Stimulated activated memory B cell treated with anti-CD40 and anti-IgM and Interleukin-4, amounts not matched to agents 10 μg/mL and 1 μg/mL and 100 μg/mL, for 72 hours (primary cell): Measurements from ENCODE around the gene CNTNAP2.

Experiments used
- ATAC-seq: fragments of 150-1000 bp; cut with Tn5 transposase; 2 replicates; pipeline ENCODE4 v1.10.0; 2021
- H3K27ac Mint-ChIP-seq: one replicate; pipeline ENCODE4 v1.8.0; 2022; ENCODE audit warnings: mild to moderate bottlenecking, mixed read lengths
- H3K27me3 Mint-ChIP-seq: one replicate; pipeline ENCODE4 v1.8.0; 2022; ENCODE audit warnings: mixed read lengths
- H3K36me3 Mint-ChIP-seq: one replicate; pipeline ENCODE4 v1.8.0; 2022; ENCODE audit warnings: mixed read lengths
- H3K4me1 Mint-ChIP-seq: one replicate; pipeline ENCODE4 v1.8.0; 2022; ENCODE audit warnings: mixed read lengths
- H3K4me3 Mint-ChIP-seq: one replicate; pipeline ENCODE4 v1.8.0; 2022; ENCODE audit warnings: mild to moderate bottlenecking, moderate library complexity, mixed read lengths
- H3K9me3 Mint-ChIP-seq: one replicate; pipeline ENCODE4 v1.8.0; 2022; ENCODE audit warnings: mixed read lengths

The CNTNAP2 gene

DNA sequence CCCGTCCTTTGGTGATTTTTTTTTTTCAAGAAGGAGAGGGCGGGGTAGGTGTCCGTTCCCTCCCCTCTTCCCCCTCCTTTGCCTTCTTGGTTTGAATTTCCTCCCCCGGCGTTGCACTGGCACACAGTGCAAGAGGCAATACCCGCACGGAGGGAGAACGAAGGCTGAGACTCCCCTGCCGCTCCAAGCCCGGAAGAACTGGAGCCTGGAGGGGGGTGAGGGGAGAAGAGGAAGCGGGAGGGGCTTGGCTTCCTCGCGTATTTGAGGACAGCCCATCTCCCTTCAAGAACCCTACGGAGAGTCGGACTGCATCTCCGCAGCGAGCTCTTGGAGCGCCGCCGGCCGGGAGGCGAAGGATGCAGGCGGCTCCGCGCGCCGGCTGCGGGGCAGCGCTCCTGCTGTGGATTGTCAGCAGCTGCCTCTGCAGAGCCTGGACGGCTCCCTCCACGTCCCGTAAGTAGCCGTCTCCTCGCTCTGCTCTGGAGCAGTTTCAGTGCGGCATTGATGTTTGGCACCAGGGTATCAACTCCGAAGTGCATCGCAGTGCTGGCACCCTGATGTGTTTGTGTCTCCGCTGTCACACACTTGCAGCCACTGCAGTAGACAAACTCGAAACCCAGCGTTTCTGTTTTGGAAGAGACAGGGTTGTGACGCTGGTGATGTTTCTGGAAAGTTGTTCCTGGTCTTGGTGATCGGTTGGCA lies at the start of gene CNTNAP2:
TSS of gene CNTNAP2 (plus strand) at position 281 of the 702 bp plus-strand sequence. CDS start at position 357, 76 bp downstream.
- peaks cover 36% of the 10 kb centered on the region for H3K27me3 Mint-ChIP-seq
- H3K9me3 Mint-ChIP-seq = peaks cover 3% of the 10 kb centered on the region
- H3K27ac Mint-ChIP-seq = no peak within 1 kb of the TSS
- no peaks in the 10 kb centered on the region for H3K36me3 Mint-ChIP-seq
- ATAC-seq = peak; percentile 12
- H3K4me1 Mint-ChIP-seq = peaks cover 21% of the 10 kb centered on the region
- peak within 1 kb of the TSS; percentile 71 for H3K4me3 Mint-ChIP-seq

DNA sequence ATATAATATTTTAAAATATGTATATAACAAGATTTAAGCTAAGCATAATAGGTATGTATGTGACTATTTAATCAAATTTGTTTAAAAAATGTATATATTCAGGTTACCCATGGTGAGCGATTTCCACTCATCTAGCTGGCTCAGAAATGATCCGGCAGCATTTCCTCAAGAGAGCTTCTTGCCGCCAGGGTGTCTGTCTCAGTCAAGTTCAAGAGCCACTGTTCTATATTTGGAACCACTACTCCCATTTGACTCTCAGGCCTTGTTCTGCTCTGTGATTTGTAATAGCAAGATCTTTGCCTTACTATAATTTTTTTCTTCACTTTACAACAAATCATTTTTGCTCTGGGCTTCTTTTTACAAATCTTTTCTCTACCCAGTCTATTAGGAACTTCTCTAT lies 48.7 kb upstream of the CNTNAP2 start:
- ATAC-seq = no peak
- Mint-ChIP-seq H3K4me3 (no peak overlapping the region), H3K36me3 (no peaks in the 10 kb centered on the region), H3K4me1 (no peaks in the 10 kb centered on the region), H3K9me3 (no peaks in the 10 kb centered on the region), H3K27ac (no peak overlapping the region), H3K27me3 (peaks cover 4% of the 10 kb centered on the region)

DNA sequence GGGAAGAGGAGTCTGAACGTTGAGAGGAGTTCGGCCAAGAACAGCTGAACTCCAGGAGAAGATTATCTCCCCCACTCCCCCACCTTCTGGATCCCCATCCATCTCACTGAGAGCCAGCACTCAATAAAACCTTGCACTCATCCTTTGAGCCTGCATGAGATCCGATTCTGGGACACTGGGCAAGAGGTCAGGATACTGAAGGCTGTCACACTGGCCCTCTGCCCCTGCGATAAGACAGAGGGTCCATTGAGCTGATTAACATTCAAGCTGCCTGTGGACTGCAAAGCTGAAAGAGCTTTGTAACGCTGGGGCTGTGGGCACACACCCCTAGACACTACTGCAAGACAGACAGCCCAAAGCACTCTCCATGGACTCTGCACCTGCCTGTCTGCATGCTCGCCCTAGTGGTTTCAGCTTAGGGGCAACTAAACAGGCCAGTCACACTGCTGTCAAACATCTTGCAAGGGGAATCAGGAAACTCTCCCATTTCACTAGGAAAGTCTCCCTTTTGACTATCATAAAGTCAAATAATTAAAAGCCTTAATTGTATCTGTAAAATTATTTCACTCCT lies 42.3 kb upstream of the CNTNAP2 start:
- no peaks in the 10 kb centered on the region for H3K36me3 Mint-ChIP-seq
- no peaks in the 10 kb centered on the region for H3K4me1 Mint-ChIP-seq
- peak; percentile 8 for ATAC-seq
- H3K9me3 Mint-ChIP-seq = no peaks in the 10 kb centered on the region
- H3K27me3 Mint-ChIP-seq = peaks cover 13% of the 10 kb centered on the region
- H3K4me3 Mint-ChIP-seq = no peak overlapping the region
- no peak overlapping the region for H3K27ac Mint-ChIP-seq

GRCh38 chr7:146076344-146076743 lies 40.3 kb upstream of the CNTNAP2 start:
- Mint-ChIP-seq H3K4me1 (no peaks in the 10 kb centered on the region), H3K27ac (no peak overlapping the region), H3K36me3 (no peaks in the 10 kb centered on the region), H3K9me3 (no peaks in the 10 kb centered on the region), H3K27me3 (peaks cover 13% of the 10 kb centered on the region), H3K4me3 (no peak overlapping the region)
- ATAC-seq = no peak

- no peaks in the 10 kb centered on the region for H3K4me1 Mint-ChIP-seq
- H3K4me3 Mint-ChIP-seq = no peak overlapping the region
- H3K27ac Mint-ChIP-seq = no peak overlapping the region
- H3K36me3 Mint-ChIP-seq = no peaks in the 10 kb centered on the region
- no peaks in the 10 kb centered on the region for H3K9me3 Mint-ChIP-seq
- no peak for ATAC-seq
- no peaks in the 10 kb centered on the region for H3K27me3 Mint-ChIP-seq
Measured at GRCh38 chr7:146084086-146084485, 32.5 kb upstream of the CNTNAP2 start.

- Mint-ChIP-seq H3K27me3 (no peaks in the 10 kb centered on the region), H3K4me1 (no peaks in the 10 kb centered on the region), H3K9me3 (no peaks in the 10 kb centered on the region), H3K4me3 (no peak overlapping the region), H3K36me3 (no peaks in the 10 kb centered on the region), H3K27ac (no peak overlapping the region)
- peak; percentile 53 for ATAC-seq
Measured at GRCh38 chr7:146090023-146090645, 26.5 kb upstream of the CNTNAP2 start.

GRCh38 chr7:146094356-146094755 lies 22.2 kb upstream of the CNTNAP2 start:
- no peak overlapping the region for H3K4me3 Mint-ChIP-seq
- H3K9me3 Mint-ChIP-seq = no peaks in the 10 kb centered on the region
- no peaks in the 10 kb centered on the region for H3K4me1 Mint-ChIP-seq
- no peaks in the 10 kb centered on the region for H3K27me3 Mint-ChIP-seq
- H3K27ac Mint-ChIP-seq = no peak overlapping the region
- no peak for ATAC-seq
- no peaks in the 10 kb centered on the region for H3K36me3 Mint-ChIP-seq

- Mint-ChIP-seq H3K27ac (no peak overlapping the region), H3K4me3 (no peak overlapping the region), H3K9me3 (no peaks in the 10 kb centered on the region), H3K36me3 (no peaks in the 10 kb centered on the region), H3K4me1 (no peaks in the 10 kb centered on the region), H3K27me3 (no peaks in the 10 kb centered on the region)
- ATAC-seq = no peak
Measured at GRCh38 chr7:146096994-146097393, 19.6 kb upstream of the CNTNAP2 start.

GRCh38 chr7:146106319-146106718 lies 10.3 kb upstream of the CNTNAP2 start:
- H3K27me3 Mint-ChIP-seq = no peaks in the 10 kb centered on the region
- ATAC-seq = no peak
- no peak overlapping the region for H3K27ac Mint-ChIP-seq
- no peak overlapping the region for H3K4me3 Mint-ChIP-seq
- H3K9me3 Mint-ChIP-seq = no peaks in the 10 kb centered on the region
- no peaks in the 10 kb centered on the region for H3K36me3 Mint-ChIP-seq
- H3K4me1 Mint-ChIP-seq = no peaks in the 10 kb centered on the region

- peaks cover 21% of the 10 kb centered on the region for H3K4me1 Mint-ChIP-seq
- H3K4me3 Mint-ChIP-seq = no peak overlapping the region
- no peaks in the 10 kb centered on the region for H3K36me3 Mint-ChIP-seq
- ATAC-seq = no peak
- peaks cover 34% of the 10 kb centered on the region for H3K27me3 Mint-ChIP-seq
- H3K27ac Mint-ChIP-seq = no peak overlapping the region
- H3K9me3 Mint-ChIP-seq = peaks cover 3% of the 10 kb centered on the region
Measured at GRCh38 chr7:146112755-146113154, 3.8 kb upstream of the CNTNAP2 start.

- Mint-ChIP-seq H3K9me3 (peaks cover 3% of the 10 kb centered on the region), H3K4me3 (peak overlapping the region; percentile 71), H3K27me3 (peaks cover 36% of the 10 kb centered on the region), H3K36me3 (no peaks in the 10 kb centered on the region), H3K27ac (no peak overlapping the region), H3K4me1 (peaks cover 21% of the 10 kb centered on the region)
- ATAC-seq = no peak
Measured at GRCh38 chr7:146115548-146115850, 1.1 kb upstream of the CNTNAP2 start.

DNA sequence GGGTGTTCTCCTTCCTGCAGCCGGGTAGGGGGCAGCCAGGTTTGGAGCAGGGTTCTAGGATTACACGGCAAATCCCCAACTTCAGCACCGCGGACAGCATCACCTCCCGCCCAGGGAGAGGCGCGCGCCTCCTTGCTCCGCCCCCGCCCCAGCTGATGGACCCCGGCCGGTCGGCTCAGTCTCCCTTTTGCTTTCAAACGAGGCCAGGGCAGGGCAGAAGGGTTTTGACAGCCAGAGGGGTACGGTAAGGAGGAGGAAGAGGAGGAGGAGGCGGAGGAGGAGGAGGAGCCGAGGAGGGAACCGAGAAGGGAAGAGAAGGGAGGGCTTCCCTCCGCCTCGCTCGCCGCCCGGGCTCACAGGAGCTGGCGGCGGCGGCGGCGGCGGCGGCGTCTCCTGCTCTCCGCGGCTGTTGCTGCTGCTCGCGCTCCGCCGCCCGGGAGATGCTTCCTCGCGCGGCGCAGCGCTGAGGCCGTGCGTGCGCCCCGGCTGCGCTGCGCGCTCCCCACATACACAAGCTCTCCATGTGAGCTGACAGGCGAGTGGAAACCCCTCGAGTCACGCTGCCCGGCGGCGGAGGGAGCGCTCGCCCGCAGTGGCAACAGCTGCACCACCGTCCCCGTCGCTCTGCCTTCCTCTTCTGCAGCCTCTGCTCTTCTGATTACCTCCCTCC lies 615 bp upstream of the CNTNAP2 start:
- ATAC-seq = peak; percentile 48
- Mint-ChIP-seq H3K9me3 (peaks cover 3% of the 10 kb centered on the region), H3K4me1 (peaks cover 21% of the 10 kb centered on the region), H3K27me3 (peaks cover 36% of the 10 kb centered on the region), H3K27ac (no peak overlapping the region), H3K36me3 (no peaks in the 10 kb centered on the region), H3K4me3 (peak overlapping the region; percentile 71)

GRCh38 chr7:146117576-146117975 lies 975 bp downstream of the CNTNAP2 start:
- no peak overlapping the region for H3K4me3 Mint-ChIP-seq
- no peak overlapping the region for H3K27ac Mint-ChIP-seq

DNA sequence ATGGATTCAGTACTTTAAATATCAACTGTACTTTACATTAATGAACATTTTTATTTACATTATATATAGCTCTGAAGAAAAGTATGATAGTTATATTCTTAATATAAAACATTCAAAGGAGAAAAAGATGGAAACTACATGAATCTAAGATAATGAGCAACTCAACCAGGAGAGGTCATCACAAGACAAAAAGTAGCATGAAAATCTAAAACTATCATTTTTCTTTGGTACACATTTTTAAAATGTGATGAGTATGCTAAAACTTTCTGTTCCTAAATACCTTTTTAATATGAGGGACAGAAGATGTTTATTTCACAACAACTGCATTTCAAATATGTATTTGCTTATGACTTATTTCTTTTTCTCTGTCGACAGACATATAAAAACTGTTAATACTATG lies 2.4 kb downstream of the CNTNAP2 start:
- Mint-ChIP-seq H3K36me3 (no peaks in the 10 kb centered on the region), H3K4me3 (no peak overlapping the region), H3K27ac (no peak overlapping the region), H3K27me3 (peaks cover 36% of the 10 kb centered on the region), H3K9me3 (peaks cover 3% of the 10 kb centered on the region), H3K4me1 (peaks cover 21% of the 10 kb centered on the region)
- ATAC-seq = no peak

More at GRCh38 chr7:146117576-146117975, 975 bp downstream of the CNTNAP2 start:
- peaks cover 3% of the 10 kb centered on the region for H3K9me3 Mint-ChIP-seq
- H3K36me3 Mint-ChIP-seq = no peaks in the 10 kb centered on the region
- peaks cover 21% of the 10 kb centered on the region for H3K4me1 Mint-ChIP-seq
- no peak for ATAC-seq
- H3K27me3 Mint-ChIP-seq = peaks cover 36% of the 10 kb centered on the region

DNA sequence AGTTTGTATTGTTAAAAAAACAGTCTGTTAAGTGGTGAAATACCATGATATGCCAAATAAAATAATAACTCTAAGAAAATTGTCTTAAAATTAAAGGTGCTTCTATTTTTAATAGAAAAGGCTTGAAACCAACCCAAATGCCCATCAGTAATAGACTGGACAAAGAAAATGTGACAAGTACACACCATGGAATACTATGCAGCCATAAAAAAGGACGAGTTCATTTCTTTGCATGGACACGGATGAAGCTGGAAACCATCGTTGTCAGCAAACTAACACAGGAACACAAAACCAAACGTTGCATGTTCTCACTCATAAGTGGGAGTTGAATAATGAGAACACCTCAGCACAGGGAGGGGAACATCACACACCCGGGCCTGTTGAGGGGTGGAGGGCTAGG lies 7.1 kb downstream of the CNTNAP2 start:
- no peak for ATAC-seq
- Mint-ChIP-seq H3K9me3 (no peaks in the 10 kb centered on the region), H3K27me3 (no peaks in the 10 kb centered on the region), H3K4me3 (no peak overlapping the region), H3K27ac (no peak overlapping the region), H3K36me3 (no peaks in the 10 kb centered on the region), H3K4me1 (no peaks in the 10 kb centered on the region)
